GM23248 (cell line): ENCODE data around the gene SYK. TPM values are rescaled to one million over a fixed set of nuclear protein-coding genes. Genes with fewer than 3 reads are reported as not detected.

Experiments
- DNase-seq: peaks from one replicate; pipeline ENCODE4 v3.0.0-alpha.2; 2015
- H2AFZ ChIP-seq: fragments of 200-600 bp; sonication (generic); 2 replicates; pipeline ENCODE4 v1.6.1; 2016; ENCODE audit warnings: antibody characterized with exemption
- H3F3A ChIP-seq: fragments of 200-600 bp; sonication (generic); 2 replicates; pipeline ENCODE4 v1.6.1; 2016; ENCODE audit warnings: mild to moderate bottlenecking, antibody characterized with exemption, mixed run types; ENCODE audit not compliant: insufficient read depth
- H3K27ac ChIP-seq: fragments of 200-600 bp; sonication (generic); 2 replicates; pipeline ENCODE4 v1.5.1; 2016; ENCODE audit warnings: mild to moderate bottlenecking
- H3K27me3 ChIP-seq: fragments of 200-600 bp; sonication (generic); replicated peaks from 2 replicates; pipeline ENCODE4 v1.6.1; 2016; ENCODE audit warnings: mild to moderate bottlenecking; ENCODE audit not compliant: insufficient read depth
- H3K36me3 ChIP-seq: fragments of 200-600 bp; sonication (generic); 2 replicates; pipeline ENCODE4 v1.6.1; 2016; ENCODE audit warnings: low read depth, mild to moderate bottlenecking
- H3K4me1 ChIP-seq: fragments of 200-600 bp; sonication (generic); 2 replicates; pipeline ENCODE4 v1.6.1; 2016; ENCODE audit warnings: mild to moderate bottlenecking; ENCODE audit not compliant: insufficient read depth
- H3K4me2 ChIP-seq: fragments of 200-600 bp; sonication (generic); one replicate; pipeline ENCODE4 v1.6.1; 2016; ENCODE audit warnings: mild to moderate bottlenecking; ENCODE audit not compliant: unreplicated experiment
- H3K4me3 ChIP-seq: fragments of 200-600 bp; sonication (generic); 2 replicates; pipeline ENCODE4 v1.5.1; 2016; ENCODE audit warnings: mild to moderate bottlenecking
- H3K79me2 ChIP-seq: fragments of 200-600 bp; sonication (generic); 2 replicates; pipeline ENCODE4 v1.6.1; 2016; ENCODE audit warnings: mild to moderate bottlenecking; ENCODE audit not compliant: insufficient read depth
- H3K9ac ChIP-seq: fragments of 200-600 bp; sonication (generic); 2 replicates; pipeline ENCODE4 v1.6.1; 2016; ENCODE audit warnings: mild to moderate bottlenecking
- H3K9me2 ChIP-seq: fragments of 200-600 bp; sonication (generic); 2 replicates; pipeline ENCODE4 v1.6.1; 2016; ENCODE audit warnings: mixed run types, mild to moderate bottlenecking, moderate library complexity; ENCODE audit not compliant: insufficient read depth
- H3K9me3 ChIP-seq: fragments of 200-600 bp; sonication (generic); one replicate; pipeline ENCODE4 v1.6.1; 2017; ENCODE audit warnings: low read depth
- H4K20me1 ChIP-seq: fragments of 200-600 bp; sonication (generic); 2 replicates; pipeline ENCODE4 v1.6.0; 2016; ENCODE audit not compliant: insufficient read depth
- EZH2 ChIP-seq: fragments of 200-600 bp; sonication (generic); IDR thresholded peaks from 2 replicates; pipeline ENCODE4 v1.6.1; 2018; ENCODE audit warnings: antibody characterized with exemption, mild to moderate bottlenecking; ENCODE audit not compliant: insufficient read depth, poor library complexity, severe bottlenecking
- EZH2phosphoT487 ChIP-seq: fragments of 200-600 bp; sonication (generic); IDR thresholded peaks from 2 replicates; pipeline ENCODE4 v1.6.1; 2018; ENCODE audit warnings: antibody characterized with exemption, moderate library complexity, mild to moderate bottlenecking, low read depth; ENCODE audit not compliant: insufficient read depth
- WGBS, 2 experiments: methylation state at CpG; one replicate each; pipeline ENCODE4 v1.1.6; 2015 to 2017; ENCODE audit warnings: low lambda C conversion rate in 2 of 2, low coverage in 1 of 2; ENCODE audit errors: missing lambda C conversion rate in 2 of 2; 5-methylcytosine and 5-hydroxymethylcytosine counted together
- in situ Hi-C: fragments of 300-500 bp; cut with MboI; formaldehyde crosslinking; loops from 2 replicates; pipeline ENCODE4 v1.15.0; 2020
- polyA plus RNA-seq: library from polyadenylated mRNA; unstranded; fragments of >200 nt; fragmentation: Nextera tagmentation; extraction: Ambion mirVana; gene quantifications from 2 replicates; pipeline ENCODE4 v1.2.1, GENCODE V29; 2016
- total RNA-seq: library from RNA; depleted of rRNA; stranded (reverse); fragments of >200 nt; shearing (Covaris generic); gene quantifications from 2 replicates; pipeline ENCODE4 v1.2.3, GENCODE V29; 2014

The SYK gene
- total and polyA plus RNA-seq, 2 experiments from 2014 or later = not detected

GRCh38 chr9:90805006-90805996 is 3.7 kb downstream of the SYK start:
- Histone ChIP-seq H3K9ac (no peak overlapping the region), H3K9me2 (no peaks in the 10 kb centered on the region), H3K9me3 (no peaks in the 10 kb centered on the region), H3F3A (no peaks in the 10 kb centered on the region), H3K4me2 (no peak overlapping the region), H4K20me1 (no peaks in the 10 kb centered on the region), H3K36me3 (no peaks in the 10 kb centered on the region), H3K79me2 (no peaks in the 10 kb centered on the region), H3K27ac (no peak overlapping the region), H3K4me3 (no peak overlapping the region), H3K27me3 (peaks cover 33% of the 10 kb centered on the region), H3K4me1 (no peaks in the 10 kb centered on the region), H2AFZ (no peak overlapping the region)
- in situ Hi-C loops = no loop called here
- no peak for DNase-seq
- TF ChIP-seq EZH2phosphoT487 = no peak
- WGBS, 2 experiments = 23 to 28% methylated on average over 6 of the region's 6 CpGs

- DNase-seq = no peak
- in situ Hi-C loops = no loop called here
- no peaks in the 10 kb centered on the region for H4K20me1 ChIP-seq
These were observed 5.4 kb downstream of the SYK start for GRCh38 chr9:90807006-90807405.

GRCh38 chr9:90808398-90808797 is 6.8 kb downstream of the SYK start:
- peaks cover 2% of the 10 kb centered on the region; the same call in 1 of the 2 replicates for H3K27me3 ChIP-seq
- H3K4me2 ChIP-seq = no peak overlapping the region
- H3K9ac ChIP-seq = no peak overlapping the region
- H3K9me2 ChIP-seq = no peaks in the 10 kb centered on the region
- no peaks in the 10 kb centered on the region for H4K20me1 ChIP-seq
- H3K9me3 ChIP-seq = no peaks in the 10 kb centered on the region
- in situ Hi-C loops = no loop called here
- H3K27ac ChIP-seq = no peak overlapping the region
- no peaks in the 10 kb centered on the region for H3F3A ChIP-seq
- H3K36me3 ChIP-seq = no peaks in the 10 kb centered on the region
- no peak overlapping the region for H2AFZ ChIP-seq
- 11 to 22% methylated on average over 4 to 6 of the region's 6 CpGs for WGBS, 2 experiments
- H3K4me3 ChIP-seq = no peak overlapping the region
- no peaks in the 10 kb centered on the region for H3K4me1 ChIP-seq
- H3K79me2 ChIP-seq = no peaks in the 10 kb centered on the region
- no peak for DNase-seq
- TF ChIP-seq EZH2 (no peak), EZH2phosphoT487 (no peak)

More at GRCh38 chr9:90807006-90807405, 5.4 kb downstream of the SYK start:
- Histone ChIP-seq H3K79me2 (no peaks in the 10 kb centered on the region), H3K9ac (no peak overlapping the region), H3K9me3 (no peaks in the 10 kb centered on the region), H2AFZ (no peak overlapping the region), H3F3A (no peaks in the 10 kb centered on the region), H3K27me3 (peaks cover 16% of the 10 kb centered on the region), H3K9me2 (no peaks in the 10 kb centered on the region), H3K4me3 (no peak overlapping the region), H3K36me3 (no peaks in the 10 kb centered on the region), H3K27ac (no peak overlapping the region), H3K4me2 (no peak overlapping the region), H3K4me1 (no peaks in the 10 kb centered on the region)
- TF ChIP-seq EZH2 = no peak
- no peak for TF ChIP-seq EZH2phosphoT487
- WGBS, 2 experiments = 30 to 31% methylated on average over 3 of the region's 3 CpGs

GRCh38 chr9:90808890-90809685 is 7.5 kb downstream of the SYK start:
- no peaks in the 10 kb centered on the region for H4K20me1 ChIP-seq
- H3K4me2 ChIP-seq = no peak overlapping the region
- no peak overlapping the region for H3K4me3 ChIP-seq
- no peaks in the 10 kb centered on the region for H3K4me1 ChIP-seq
- H3K9me3 ChIP-seq = no peaks in the 10 kb centered on the region
- in situ Hi-C loops = no loop called here
- no peak for DNase-seq
- no peaks in the 10 kb centered on the region for H3F3A ChIP-seq
- H3K9me2 ChIP-seq = no peaks in the 10 kb centered on the region
- H3K9ac ChIP-seq = no peak overlapping the region
- no peak overlapping the region for H3K27ac ChIP-seq
- H3K36me3 ChIP-seq = no peaks in the 10 kb centered on the region
- 33 to 35% methylated on average over 8 of the region's 8 CpGs for WGBS, 2 experiments
- TF ChIP-seq EZH2phosphoT487 (no peak), EZH2 (no peak)
- no peaks in the 10 kb centered on the region; the same call in 1 of the 2 replicates for H3K27me3 ChIP-seq
- no peaks in the 10 kb centered on the region for H3K79me2 ChIP-seq
- no peak overlapping the region for H2AFZ ChIP-seq
